ENCODE results near the gene ELAC2. TPM values are rescaled to one million over a fixed set of nuclear protein-coding genes. Genes with fewer than 3 reads are reported as not detected.

The ELAC2 gene
- polyA plus RNA-seq, 1 donor from 2014 or later = 34.6 TPM

GRCh38 chr17:12964840-12965239 is 53.0 kb downstream of the ELAC2 start:
- Histone ChIP-seq H4K20me1 (ENCODE audit: insufficient read depth) (no peaks in the 10 kb centered on the region), H3K27me3 (ENCODE audit: insufficient read depth, low read depth, low read length) (no peaks in the 10 kb centered on the region), H3K79me2 (replicated peaks; ENCODE audit: insufficient read depth, low read length) (no peaks in the 10 kb centered on the region), H3K27ac (ENCODE audit: low read length) (no peak overlapping the region), H3F3A (ENCODE audit: insufficient read depth, low read length, poor library complexity, severe bottlenecking) (no peaks in the 10 kb centered on the region), H3K9me2 (ENCODE audit: insufficient read depth, low read length) (no peaks in the 10 kb centered on the region), H3K9me3 (ENCODE audit: low read length) (no peaks in the 10 kb centered on the region), H3K36me3 (ENCODE audit: insufficient read depth, low read length) (no peaks in the 10 kb centered on the region), H3K4me3 (ENCODE audit: low read length) (no peak overlapping the region), H3K9ac (ENCODE audit: low read length) (no peak overlapping the region), H2AFZ (ENCODE audit: low read depth, low read length) (no peak overlapping the region), H3K4me2 (ENCODE audit: low read length) (no peak overlapping the region)
- TF ChIP-seq RAD21 (conservative IDR thresholded peaks at IDR 0.05) (no peak), REST (IDR thresholded peaks at IDR 0.05; ENCODE audit: borderline replicate concordance) (no peak), MXI1 (conservative IDR thresholded peaks at IDR 0.05; ENCODE audit: poor library complexity, severe bottlenecking) (no peak), EZH2 (IDR thresholded peaks at IDR 0.05; ENCODE audit: borderline replicate concordance, insufficient read depth, low read length, poor library complexity, severe bottlenecking) (no peak), TAF1 (IDR thresholded peaks at IDR 0.05; ENCODE audit: low read depth) (no peak), CTCF (IDR thresholded peaks at IDR 0.05; ENCODE audit: poor library complexity, severe bottlenecking) (no peak), EP300 (conservative IDR thresholded peaks at IDR 0.05; ENCODE audit: poor library complexity, severe bottlenecking) (no peak), SMC3 (conservative IDR thresholded peaks at IDR 0.05; ENCODE audit: poor library complexity) (no peak)

GRCh38 chr17:12964162-12964561 is 53.7 kb downstream of the ELAC2 start:
- H3K79me2 ChIP-seq (replicated peaks; ENCODE audit: insufficient read depth, low read length) = no peaks in the 10 kb centered on the region
- H3K9ac ChIP-seq (ENCODE audit: low read length) = no peak overlapping the region
- no peaks in the 10 kb centered on the region for H4K20me1 ChIP-seq (ENCODE audit: insufficient read depth)
- no peak overlapping the region for H3K4me2 ChIP-seq (ENCODE audit: low read length)
- no peaks in the 10 kb centered on the region for H3K36me3 ChIP-seq (ENCODE audit: insufficient read depth, low read length)
- H2AFZ ChIP-seq (ENCODE audit: low read depth, low read length) = no peak overlapping the region
- no peaks in the 10 kb centered on the region for H3K9me3 ChIP-seq (ENCODE audit: low read length)
- no peak overlapping the region for H3K4me3 ChIP-seq (ENCODE audit: low read length)
- TF ChIP-seq RAD21 (conservative IDR thresholded peaks at IDR 0.05) (no peak), REST (IDR thresholded peaks at IDR 0.05; ENCODE audit: borderline replicate concordance) (no peak), EP300 (conservative IDR thresholded peaks at IDR 0.05; ENCODE audit: poor library complexity, severe bottlenecking) (no peak), EZH2 (IDR thresholded peaks at IDR 0.05; ENCODE audit: borderline replicate concordance, insufficient read depth, low read length, poor library complexity, severe bottlenecking) (no peak), TAF1 (IDR thresholded peaks at IDR 0.05; ENCODE audit: low read depth) (no peak), MXI1 (conservative IDR thresholded peaks at IDR 0.05; ENCODE audit: poor library complexity, severe bottlenecking) (no peak), POLR2AphosphoS5 (IDR thresholded peaks at IDR 0.05) (no peak), CTCF (IDR thresholded peaks at IDR 0.05; ENCODE audit: poor library complexity, severe bottlenecking) (no peak)
- no peaks in the 10 kb centered on the region for H3K9me2 ChIP-seq (ENCODE audit: insufficient read depth, low read length)
- no peaks in the 10 kb centered on the region for H3K27me3 ChIP-seq (ENCODE audit: insufficient read depth, low read depth, low read length)
- H3K27ac ChIP-seq (ENCODE audit: low read length) = no peak overlapping the region
- no peaks in the 10 kb centered on the region for H3F3A ChIP-seq (ENCODE audit: insufficient read depth, low read length, poor library complexity, severe bottlenecking)
